AG04449 (cell line): ENCODE measurements around the gene APBA2.

ENCODE experiments used
- CTCF ChIA-PET: fragments of 350-600 bp; formaldehyde crosslinking; extraction: SDS; loops from one replicate; lab custom pipeline; 2021; ENCODE audit warnings: antibody characterized with exemption; lab: Yijun Ruan, JAX
- POLR2A ChIA-PET: fragments of 400-600, 350-600 bp; formaldehyde crosslinking; extraction: SDS; loops from one replicate; lab custom pipeline; 2020; ENCODE audit warnings: antibody characterized with exemption, inconsistent platforms; lab: Yijun Ruan, JAX
- DNase-seq: peaks from one replicate; pipeline ENCODE4 v3.0.0-alpha.2; 2010; ENCODE audit warnings: low read depth, low spot score
- H3K4me3 ChIP-seq: 2 replicates; pipeline ENCODE4 v1.5.1; 2011; ENCODE audit warnings: low read depth, mild to moderate bottlenecking, control low read depth, low read length
- CTCF ChIP-seq: IDR thresholded peaks from one replicate; pipeline ENCODE4 v1.5.1; 2011; ENCODE audit warnings: mild to moderate bottlenecking, moderate library complexity, low read length, control low read depth, inconsistent platforms; ENCODE audit not compliant: insufficient read depth; ENCODE audit errors: missing control alignments

APBA2 gene

GRCh38 chr15:28918141-28918983, 32.6 kb downstream of the APBA2 start:
- CTCF ChIA-PET, result no interaction called here
- no peak for DNase-seq
- H3K4me3 ChIP-seq, result no peak overlapping the region
- TF ChIP-seq CTCF, result no peak
- POLR2A ChIA-PET, result no interaction called here

GRCh38 chr15:28919201-28919635, 33.4 kb downstream of the APBA2 start:
- ChIA-PET POLR2A (no interaction called here), CTCF (no interaction called here)
- no peak for TF ChIP-seq CTCF
- no peak for DNase-seq
- no peak overlapping the region for H3K4me3 ChIP-seq

GRCh38 chr15:28919679-28920655, 34.2 kb downstream of the APBA2 start:
- ChIA-PET POLR2A (no interaction called here), CTCF (interaction anchor here (1.3 kb wide), 1 partner anchor 18 kb away, joined by 3 read pairs; no protein-coding TSS in a partner anchor)
- no peak overlapping the region for H3K4me3 ChIP-seq
- DNase-seq, result no peak
- no peak for TF ChIP-seq CTCF

DNA sequence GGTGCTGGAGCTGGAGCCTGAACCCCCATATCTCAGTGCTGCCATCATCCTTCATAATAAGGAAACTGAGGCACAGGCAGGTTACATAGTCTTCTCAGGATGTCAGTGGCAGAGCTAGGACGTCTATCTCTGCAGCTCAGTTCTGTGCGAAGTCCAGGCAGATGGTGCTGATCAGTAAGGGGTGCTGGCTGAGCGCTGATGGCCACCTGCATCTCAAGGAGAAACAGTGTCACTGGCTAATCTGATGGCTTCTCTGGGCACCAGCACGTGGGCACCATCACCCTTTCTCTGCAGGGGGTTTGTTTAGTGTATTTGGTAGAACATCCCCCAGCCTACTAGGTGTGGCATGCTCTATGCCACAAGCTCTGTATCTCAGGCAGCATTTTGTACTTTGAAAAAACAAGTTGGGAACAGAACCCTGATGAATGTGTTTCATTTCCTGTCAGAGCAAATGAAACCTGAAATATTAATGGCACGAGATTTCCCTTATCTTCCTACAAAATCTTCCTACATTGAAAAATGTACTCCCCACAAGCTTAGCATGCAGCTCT, 35.1 kb downstream of the APBA2 start:
- DNase-seq, result no peak
- CTCF ChIA-PET, result interaction anchor here (1.3 to 2.0 kb wide), 2 partner anchors 8 to 19 kb away, joined by 3 to 9 read pairs; no protein-coding TSS in a partner anchor
- no peak overlapping the region for H3K4me3 ChIP-seq
- POLR2A ChIA-PET, result no interaction called here
- no peak for TF ChIP-seq CTCF

DNA sequence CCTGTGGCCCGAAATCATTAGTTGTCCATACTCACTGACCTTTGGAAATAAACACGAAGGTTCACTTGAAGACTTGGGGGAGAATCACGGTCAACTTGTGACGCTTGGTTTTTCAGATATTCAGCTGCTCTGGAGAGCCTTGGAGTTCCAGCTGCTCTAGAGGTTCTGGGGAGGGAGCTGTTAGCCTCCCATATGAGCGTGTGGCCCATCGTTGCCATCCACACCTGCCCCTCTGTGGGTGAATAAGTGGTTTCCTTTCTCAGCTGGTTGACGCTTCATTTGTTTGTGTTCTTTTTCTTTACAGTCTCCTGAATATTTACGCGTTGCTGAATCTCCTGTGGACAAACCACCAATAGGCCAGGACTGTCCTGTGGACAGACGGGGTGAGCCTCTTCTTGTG, 35.6 kb downstream of the APBA2 start:
- no peak for TF ChIP-seq CTCF
- ChIA-PET CTCF (interaction anchor here (0.8 to 2.0 kb wide), 5 partner anchors 9 to 186 kb away, joined by 3 to 9 read pairs (median 3); no protein-coding TSS in a partner anchor), POLR2A (no interaction called here)
- no peak overlapping the region for H3K4me3 ChIP-seq
- DNase-seq, result no peak
